B cell (primary cell): Measurements from ENCODE around the gene CD2. TPM values are rescaled to one million over a fixed set of nuclear protein-coding genes. Genes with fewer than 3 reads are reported as not detected.

Experiments
- ATAC-seq: fragments of 200-7000 bp; cut with Tn5 transposase; one replicate; pipeline ENCODE4 v1.10.0; 2021; ENCODE audit warnings: low read depth, mild to moderate bottlenecking, moderate number of reproducible peaks, moderate library complexity
- CTCF ChIA-PET: fragments of 350-600 bp; sonication (Branson Sonifier 250); formaldehyde crosslinking; loops from one replicate; lab custom pipeline; 2021; ENCODE audit warnings: antibody characterized with exemption, inconsistent platforms; lab: Charles Lee
- POLR2A ChIA-PET: fragments of 350-600 bp; sonication (Branson Sonifier 250); formaldehyde crosslinking; loops from one replicate; lab custom pipeline; 2021; ENCODE audit warnings: antibody characterized with exemption; lab: Charles Lee
- DNase-seq: peaks from one replicate; pipeline ENCODE4 v3.0.0; 2013
- H2AFZ ChIP-seq: 2 replicates; pipeline ENCODE4 v1.6.1; 2012; ENCODE audit warnings: mild to moderate bottlenecking, low read depth, low read length; ENCODE audit not compliant: insufficient read depth, poor library complexity, severe bottlenecking
- H3K27ac ChIP-seq, 2 donors: 1 replicate in 1 of 2; 2 replicates in 1 of 2; pipeline ENCODE4 v1.5.1; 2012 to 2013; ENCODE audit warnings: low read length in 2 of 2, mild to moderate bottlenecking in 2 of 2, moderate library complexity in 1 of 2
- H3K27me3 ChIP-seq, 4 experiments: fragments of 200-600 bp in 1 of 4; sonication (generic) in 1 of 4; replicated peaks in 1 of 4; 1 replicate in 2 of 4; 2 replicates in 2 of 4; pipeline versions ENCODE4 v1.6.1 to v1.7.0; 2013 to 2016; ENCODE audit warnings: low read length in 3 of 4, mild to moderate bottlenecking in 2 of 4, mixed read lengths in 1 of 4, moderate library complexity in 1 of 4; ENCODE audit not compliant: insufficient read depth in 4 of 4, control insufficient read depth in 3 of 4; ENCODE audit errors: control extremely low read depth in 1 of 4
- H3K36me3 ChIP-seq, 2 experiments: replicated peaks in 1 of 2; 1 replicate in 1 of 2; 2 replicates in 1 of 2; pipeline versions ENCODE4 v1.6.1 to v1.7.1; 2013; ENCODE audit warnings: low read length in 1 of 2; ENCODE audit not compliant: insufficient read depth in 2 of 2, control insufficient read depth in 1 of 2; ENCODE audit errors: control extremely low read depth in 1 of 2, extremely low read depth in 1 of 2
- H3K4me1 ChIP-seq, 2 donors: fragments of 200-600 bp in 1 of 2; sonication (generic) in 1 of 2; 1 replicate in 1 of 2; 2 replicates in 1 of 2; pipeline versions ENCODE4 v1.5.1 to v1.6.1; 2013 to 2017; ENCODE audit warnings: low read length in 2 of 2; ENCODE audit not compliant: control insufficient read depth in 2 of 2, insufficient read depth in 2 of 2
- H3K4me2 ChIP-seq: replicated peaks from 2 replicates; pipeline ENCODE3; 2012; ENCODE audit warnings: mild to moderate bottlenecking, low read depth, low read length; ENCODE audit not compliant: poor library complexity, severe bottlenecking
- H3K4me3 ChIP-seq, 5 experiments: fragments of 200-600 bp in 1 of 5; sonication (generic) in 1 of 5; 1 replicate in 3 of 5; 2 replicates in 2 of 5; pipeline versions ENCODE4 v1.5.1 to v1.7.0; 2011 to 2016; ENCODE audit warnings: low read length in 4 of 5, mild to moderate bottlenecking in 4 of 5, low read depth in 2 of 5, control low read depth in 1 of 5, moderate library complexity in 1 of 5; ENCODE audit not compliant: insufficient read depth in 1 of 5; ENCODE audit errors: control extremely low read depth in 1 of 5, extremely low read depth in 1 of 5
- H3K79me2 ChIP-seq: fragments of 200-600 bp; sonication (generic); one replicate; pipeline ENCODE4 v1.6.0; 2016; ENCODE audit warnings: low read length; ENCODE audit not compliant: control insufficient read depth, insufficient read depth
- H3K9ac ChIP-seq: fragments of 200-600 bp; sonication (generic); 2 replicates; pipeline ENCODE4 v1.6.1; 2017; ENCODE audit warnings: mild to moderate bottlenecking, low read length, moderate library complexity
- H3K9me3 ChIP-seq, 3 donors: one replicate each; pipeline versions ENCODE4 v1.6.1 to v1.7.1; 2013; ENCODE audit warnings: low read length in 2 of 3; ENCODE audit not compliant: control insufficient read depth in 2 of 3, insufficient read depth in 1 of 3; ENCODE audit errors: control extremely low read depth in 1 of 3
- H4K20me1 ChIP-seq: 2 replicates; pipeline ENCODE4 v1.6.0; 2012; ENCODE audit warnings: mild to moderate bottlenecking, low read length; ENCODE audit not compliant: insufficient read depth, control insufficient read depth, poor library complexity, severe bottlenecking
- H3K27ac Mint-ChIP-seq: one replicate; pipeline ENCODE4 v1.8.0; 2021; ENCODE audit warnings: mixed read lengths
- H3K27me3 Mint-ChIP-seq: one replicate; pipeline ENCODE4 v1.8.0; 2021; ENCODE audit warnings: mixed read lengths
- H3K4me1 Mint-ChIP-seq: one replicate; pipeline ENCODE4 v1.8.0; 2021; ENCODE audit warnings: mixed read lengths
- H3K4me3 Mint-ChIP-seq: one replicate; pipeline ENCODE4 v1.8.0; 2021; ENCODE audit warnings: mixed read lengths
- H3K9me3 Mint-ChIP-seq: one replicate; pipeline ENCODE4 v1.8.0; 2022; ENCODE audit warnings: mixed read lengths; ENCODE audit not compliant: insufficient read depth
- CTCF ChIP-seq: fragments of 200-600 bp; IDR thresholded peaks from one replicate; pipeline ENCODE4 v1.8.0; 2022; ENCODE audit warnings: antibody characterized with exemption, mild to moderate bottlenecking
- EZH2 ChIP-seq: IDR thresholded peaks from 2 replicates; pipeline ENCODE4 v1.6.1; 2012; ENCODE audit warnings: borderline replicate concordance, low read depth, mild to moderate bottlenecking, moderate library complexity, low read length; ENCODE audit not compliant: insufficient read depth, poor library complexity, severe bottlenecking
- WGBS: methylation state at CpG from one replicate; pipeline ENCODE4 v1.1.5; 2013; ENCODE audit warnings: missing lambda C conversion rate; ENCODE audit not compliant: insufficient coverage; 5-methylcytosine and 5-hydroxymethylcytosine counted together
- intact Hi-C: fragments of 100-400 bp; cut with micrococcal nuclease; formaldehyde crosslinking; loops from one replicate; pipeline ENCODE4 v1.10.0; 2022
- polyA plus RNA-seq: library from polyadenylated mRNA; depleted of rRNA; stranded (reverse); fragments of >200 nt; gene quantifications from 2 replicates; pipeline ENCODE4 v1.2.3, GENCODE V29; 2012
- total RNA-seq, 2 donors: library from RNA; stranded (reverse); fragments of 120-200 nt in 1 of 2; gene quantifications; 1 replicate in 1 of 2; 2 replicates in 1 of 2; pipeline versions ENCODE4 v1.2.3 to v1.2.4, GENCODE V29; 2013 to 2022

CD2 gene
- total and polyA plus RNA-seq, 2 donors (not counting 1 experiment from before 2014, with no cell fraction given) = 0.52 to 0.74 TPM

- POLR2A ChIA-PET = no interaction called here
- Mint-ChIP-seq H3K4me3 (no peak overlapping the region), H3K27me3 (peaks cover 12% of the 10 kb centered on the region), H3K9me3 (no peaks in the 10 kb centered on the region), H3K27ac (no peak overlapping the region), H3K4me1 (no peaks in the 10 kb centered on the region)
- DNase-seq = no peak
- Histone ChIP-seq H3K9ac (no peak overlapping the region), H3K4me3 (no peak overlapping the region), H3K79me2 (no peaks in the 10 kb centered on the region), H4K20me1 (no peaks in the 10 kb centered on the region), H3K4me2 (no peak overlapping the region), H3K27me3 (no peaks in the 10 kb centered on the region), H3K27ac (no peak overlapping the region), H2AFZ (no peak overlapping the region), H3K9me3 (peaks cover 0 to 1% (median 0%) of the 10 kb centered on the region in 3 donors), H3K4me1 (no peaks in the 10 kb centered on the region), H3K36me3 (no peaks in the 10 kb centered on the region)
- TF ChIP-seq CTCF (no peak), EZH2 (no peak)
- intact Hi-C loops = no loop called here
- 57% methylated on average over 6 of the region's 6 CpGs for WGBS
- CTCF ChIA-PET = interaction anchor here (1.7 kb wide), 1 partner anchor 12 kb away, joined by 4 read pairs; no protein-coding TSS in a partner anchor
- ATAC-seq = no peak
These were observed 41.7 kb upstream of the CD2 start for GRCh38 chr1:116712510-116712909.

- ATAC-seq (no peak), DNase-seq (no peak)
- POLR2A ChIA-PET = no interaction called here
- Histone ChIP-seq H3K36me3 (no peaks in the 10 kb centered on the region), H4K20me1 (no peaks in the 10 kb centered on the region), H3K4me2 (no peak overlapping the region), H2AFZ (no peak overlapping the region), H3K4me1 (no peaks in the 10 kb centered on the region), H3K4me3 (no peak overlapping the region), H3K9me3 (peaks cover 0 to 1% (median 0%) of the 10 kb centered on the region in 3 donors), H3K9ac (no peak overlapping the region), H3K27me3 (no peaks in the 10 kb centered on the region), H3K79me2 (no peaks in the 10 kb centered on the region), H3K27ac (no peak overlapping the region)
- CTCF ChIA-PET = interaction anchor here (0.6 kb wide), 1 partner anchor 21 kb away, joined by 3 read pairs; no protein-coding TSS in a partner anchor
- no peak overlapping the region for H3K27ac Mint-ChIP-seq
- TF ChIP-seq EZH2 = no peak
- TF ChIP-seq CTCF = no peak
- H3K27me3 Mint-ChIP-seq = peaks cover 12% of the 10 kb centered on the region
- no peaks in the 10 kb centered on the region for H3K9me3 Mint-ChIP-seq
- intact Hi-C loops = no loop called here
- WGBS = 84% methylated on average over 2 of the region's 3 CpGs
- no peaks in the 10 kb centered on the region for H3K4me1 Mint-ChIP-seq
- H3K4me3 Mint-ChIP-seq = no peak overlapping the region
These were observed 40.8 kb upstream of the CD2 start for GRCh38 chr1:116713474-116713873.
